Left forelimb (tissue), 1 donor: ENCODE data around the gene DDX39A.
A peak's percentile ranks its signal among the peaks of the same experiment; 100 is the strongest.
"Not testable (repeated sequence)": the region's sequence is repeated elsewhere in the genome, so short reads cannot be mapped to it uniquely, and the experiment has no call there.

Experiments used
- DNase-seq: peaks from one replicate; pipeline ENCODE4 v3.0.0-alpha.2; 2018; ENCODE audit warnings: low spot score

The DDX39A gene

GRCh38 chr19:14419106-14419813 lies at the start of gene DDX39A:
Gene DDX39A (minus strand): TSS chr19:14419341. CDS start chr19:14413220, 6,121 bp downstream.
- DNase-seq = peak; percentile 96

DNA sequence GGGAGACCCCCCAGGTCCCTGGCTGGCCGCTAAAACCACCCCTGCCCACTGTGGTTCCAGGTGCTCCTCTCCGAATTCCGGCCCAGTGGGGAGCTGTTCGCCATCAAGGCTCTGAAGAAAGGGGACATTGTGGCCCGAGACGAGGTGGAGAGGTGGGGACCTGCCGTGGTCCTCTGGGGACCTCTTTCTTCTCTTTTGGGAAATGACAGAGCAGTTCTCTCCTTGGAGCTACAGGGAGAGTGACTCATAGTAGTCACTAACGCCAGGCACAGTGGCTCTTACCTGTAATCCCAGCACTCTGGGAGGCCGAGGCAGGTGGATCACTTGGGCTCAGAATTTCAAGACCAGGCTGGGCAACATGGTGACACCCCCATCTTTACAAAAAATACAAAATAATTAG lies 48.7 kb upstream of the DDX39A start:
- no peak for DNase-seq

GRCh38 chr19:14467391-14467790 lies 48.2 kb upstream of the DDX39A start:
- DNase-seq = no peak

GRCh38 chr19:14463747-14464146 lies 44.6 kb upstream of the DDX39A start:
- DNase-seq = no peak

- not testable (repeated sequence) for DNase-seq
Observed at GRCh38 chr19:14462401-14462800, 43.3 kb upstream of the DDX39A start.

DNA sequence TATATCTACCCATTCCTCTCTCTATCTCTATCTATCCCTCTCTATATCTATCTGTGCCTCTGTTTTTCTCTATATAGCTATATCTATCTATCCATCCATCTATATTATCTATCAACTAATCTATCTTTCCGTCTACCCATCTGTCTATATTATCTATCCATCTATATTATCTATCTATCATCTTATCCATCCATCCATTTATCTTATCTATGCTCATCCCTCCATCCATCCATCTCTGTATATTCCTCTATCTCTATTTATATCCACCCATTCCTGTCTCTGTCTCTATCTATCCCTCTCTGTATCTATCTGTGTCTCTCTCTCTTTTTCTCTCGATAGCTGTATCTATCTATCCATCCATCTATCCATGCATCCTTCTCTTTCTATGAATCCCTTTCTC lies 41.8 kb upstream of the DDX39A start:
- no peak for DNase-seq

GRCh38 chr19:14459703-14460102 lies 40.6 kb upstream of the DDX39A start:
- DNase-seq = no peak

DNA sequence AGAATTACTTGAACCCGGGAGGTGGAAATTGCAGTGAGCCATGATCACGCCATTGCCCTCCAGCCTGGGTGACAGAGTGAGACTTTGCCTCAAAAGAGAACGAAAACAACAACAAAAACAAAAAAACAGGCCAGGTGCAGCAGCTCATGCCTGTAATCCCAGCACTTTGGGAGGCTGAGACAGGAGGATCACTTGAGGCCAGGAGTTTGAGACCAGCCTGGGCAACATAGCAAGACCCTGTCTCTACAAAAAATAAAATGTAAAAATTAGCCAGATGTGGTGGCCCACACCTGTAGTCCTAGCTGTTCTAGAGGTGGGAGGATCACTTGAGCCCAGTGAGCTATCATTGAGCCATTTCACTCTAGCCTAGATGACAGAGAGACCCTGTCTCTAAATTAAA lies 33.2 kb upstream of the DDX39A start:
- not testable (repeated sequence) for DNase-seq

DNA sequence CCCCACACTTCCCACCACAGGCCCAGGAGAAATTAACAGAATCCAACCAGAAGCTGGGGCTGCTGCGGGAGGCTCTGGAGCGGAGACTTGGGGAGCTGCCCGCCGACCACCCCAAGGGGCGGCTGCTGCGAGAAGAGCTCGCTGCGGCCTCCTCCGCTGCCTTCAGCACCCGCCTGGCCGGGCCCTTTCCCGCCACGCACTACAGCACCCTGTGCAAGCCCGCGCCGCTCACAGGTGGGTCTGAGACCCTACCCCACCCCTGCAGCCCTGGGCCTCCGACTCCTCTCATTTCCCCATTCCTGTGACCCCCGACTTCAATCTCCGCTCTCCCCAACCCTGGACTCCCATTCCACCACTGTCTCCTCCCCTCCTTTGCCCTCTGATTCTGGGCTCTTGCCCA lies 31.7 kb upstream of the DDX39A start:
- no peak for DNase-seq

- DNase-seq = no peak
Observed at GRCh38 chr19:14450168-14450874, 31.2 kb upstream of the DDX39A start.

GRCh38 chr19:14449321-14449720 lies 30.2 kb upstream of the DDX39A start:
- no peak for DNase-seq

DNA sequence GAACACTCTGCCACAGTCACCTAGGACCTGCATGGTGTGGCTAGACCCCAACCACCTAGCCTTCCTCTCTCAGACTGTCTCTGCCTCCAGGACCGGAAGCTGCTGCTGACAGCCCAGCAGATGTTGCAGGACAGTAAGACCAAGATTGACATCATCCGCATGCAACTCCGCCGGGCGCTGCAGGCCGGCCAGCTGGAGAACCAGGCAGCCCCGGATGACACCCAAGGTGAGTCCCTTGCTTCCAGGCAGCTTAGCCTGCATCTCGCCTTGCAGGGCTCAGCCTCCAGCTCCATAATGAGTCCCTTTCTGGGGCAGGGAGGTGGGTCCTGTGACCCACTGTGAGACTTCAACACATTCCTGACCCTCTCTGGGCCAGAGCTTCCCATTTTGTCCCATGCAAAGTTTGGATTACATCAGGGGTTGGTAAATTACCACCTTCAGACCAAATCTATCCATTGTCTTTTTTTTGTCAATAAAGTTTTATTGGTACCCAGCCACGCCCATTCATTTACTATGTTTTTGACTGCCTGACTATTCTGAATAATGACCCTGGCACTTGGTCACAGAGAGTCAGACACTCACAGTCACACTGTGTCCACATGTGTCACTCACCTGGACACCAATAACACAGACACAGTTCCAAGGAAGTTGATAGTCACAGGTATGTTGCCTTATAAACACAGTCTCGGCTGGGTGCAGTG lies 27.3 kb upstream of the DDX39A start:
- no peak for DNase-seq

- DNase-seq = no peak
Observed at GRCh38 chr19:14443632-14444216, 24.6 kb upstream of the DDX39A start.

DNA sequence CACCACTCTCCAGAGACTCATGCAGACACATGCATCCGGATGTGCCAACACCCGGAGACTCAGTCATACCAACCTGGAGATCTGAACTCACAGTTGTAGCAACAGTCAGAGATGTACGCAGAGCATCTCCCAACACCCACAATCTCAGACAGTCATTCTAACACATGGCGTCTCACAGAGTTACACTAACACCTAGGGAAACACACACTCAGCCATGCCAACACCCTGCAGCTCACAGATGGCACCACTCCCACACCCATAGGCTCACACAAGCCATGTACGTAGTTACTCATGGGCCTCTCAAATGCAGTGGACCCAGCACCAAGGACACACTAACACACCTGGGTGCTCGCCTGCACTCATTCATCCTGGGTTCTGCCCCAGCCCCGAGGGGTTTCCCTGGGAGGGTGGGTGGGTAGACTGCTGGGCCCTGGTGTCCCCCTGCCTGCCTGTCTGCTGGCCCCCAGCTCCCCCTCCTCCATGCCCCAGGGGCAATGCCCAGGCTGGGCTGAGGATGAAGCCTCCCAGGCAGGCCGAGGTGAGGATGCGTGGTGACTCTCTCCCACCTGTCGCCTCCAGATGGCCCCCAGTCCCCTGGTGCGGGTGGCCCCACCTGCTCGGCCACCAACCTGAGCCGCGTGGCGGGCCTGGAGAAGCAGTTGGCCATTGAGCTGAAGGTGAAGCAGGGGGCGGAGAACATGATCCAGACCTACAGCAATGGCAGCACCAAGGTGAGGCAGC lies 23.9 kb upstream of the DDX39A start:
- no peak for DNase-seq

DNA sequence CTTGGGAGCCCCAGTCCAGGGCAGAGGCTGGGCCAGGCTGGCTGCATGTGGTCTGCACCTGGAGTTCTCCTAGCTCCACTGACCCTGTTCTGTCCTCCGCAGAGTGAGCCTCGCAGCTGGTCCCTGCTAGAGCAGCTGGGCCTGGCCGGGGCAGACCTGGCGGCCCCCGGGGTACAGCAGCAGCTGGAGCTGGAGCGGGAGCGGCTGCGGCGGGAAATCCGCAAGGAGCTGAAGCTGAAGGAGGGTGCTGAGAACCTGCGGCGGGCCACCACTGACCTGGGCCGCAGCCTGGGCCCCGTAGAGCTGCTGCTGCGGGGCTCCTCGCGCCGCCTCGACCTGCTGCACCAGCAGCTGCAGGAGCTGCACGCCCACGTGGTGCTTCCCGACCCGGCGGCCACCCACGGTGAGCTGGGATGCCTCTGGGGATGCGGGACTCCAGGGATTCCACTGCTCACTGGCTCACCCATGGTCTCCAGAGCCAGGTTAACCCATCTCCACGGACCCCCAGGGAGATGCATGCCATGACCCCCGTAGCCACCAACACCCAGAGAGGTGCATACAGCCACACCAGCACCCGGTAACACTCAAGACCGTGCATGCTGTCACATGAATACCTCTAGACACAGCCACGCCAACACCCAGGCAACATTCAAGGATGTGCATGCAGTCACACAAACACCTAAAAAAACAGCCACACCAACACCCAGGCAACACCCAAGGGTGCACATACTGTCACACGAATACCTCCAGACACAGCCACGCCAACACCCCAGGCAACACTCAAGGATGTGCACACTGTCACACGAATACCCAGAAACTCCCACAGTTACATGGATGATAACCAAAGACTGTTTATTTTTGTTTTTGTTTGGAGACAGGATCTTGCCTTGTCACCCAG lies 22.1 kb upstream of the DDX39A start:
- DNase-seq = no peak

- no peak for DNase-seq
Observed at GRCh38 chr19:14440049-14440448, 20.9 kb upstream of the DDX39A start.

- DNase-seq = no peak
Observed at GRCh38 chr19:14439014-14439413, 19.9 kb upstream of the DDX39A start.

DNA sequence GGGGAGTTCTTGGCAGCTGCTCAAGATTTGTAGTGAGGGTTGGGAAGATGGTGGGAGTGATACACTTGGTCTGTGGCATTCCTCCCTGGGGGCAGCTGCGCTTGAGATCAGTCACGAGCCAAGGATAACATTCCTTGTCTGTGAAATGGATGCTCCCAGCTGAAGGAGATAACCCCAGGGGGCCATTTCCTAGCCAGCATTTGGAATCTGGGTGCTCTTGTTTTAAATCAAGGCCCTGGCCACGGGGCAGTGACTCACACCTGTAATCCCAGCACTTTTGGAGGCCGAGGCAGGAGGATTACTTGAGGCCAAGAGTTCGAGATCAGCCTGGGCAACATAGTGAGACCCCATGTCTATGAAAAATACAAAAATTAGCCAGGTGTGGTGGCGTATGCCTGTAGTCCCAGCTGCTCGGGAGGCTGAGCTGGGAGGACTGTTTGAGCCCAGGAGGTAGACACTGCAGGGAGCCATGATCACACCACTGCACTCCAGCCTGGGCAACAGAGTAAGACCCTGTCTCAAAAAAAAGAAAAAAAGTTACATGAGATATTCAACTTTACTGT lies 18.5 kb upstream of the DDX39A start:
- DNase-seq = no peak

DNA sequence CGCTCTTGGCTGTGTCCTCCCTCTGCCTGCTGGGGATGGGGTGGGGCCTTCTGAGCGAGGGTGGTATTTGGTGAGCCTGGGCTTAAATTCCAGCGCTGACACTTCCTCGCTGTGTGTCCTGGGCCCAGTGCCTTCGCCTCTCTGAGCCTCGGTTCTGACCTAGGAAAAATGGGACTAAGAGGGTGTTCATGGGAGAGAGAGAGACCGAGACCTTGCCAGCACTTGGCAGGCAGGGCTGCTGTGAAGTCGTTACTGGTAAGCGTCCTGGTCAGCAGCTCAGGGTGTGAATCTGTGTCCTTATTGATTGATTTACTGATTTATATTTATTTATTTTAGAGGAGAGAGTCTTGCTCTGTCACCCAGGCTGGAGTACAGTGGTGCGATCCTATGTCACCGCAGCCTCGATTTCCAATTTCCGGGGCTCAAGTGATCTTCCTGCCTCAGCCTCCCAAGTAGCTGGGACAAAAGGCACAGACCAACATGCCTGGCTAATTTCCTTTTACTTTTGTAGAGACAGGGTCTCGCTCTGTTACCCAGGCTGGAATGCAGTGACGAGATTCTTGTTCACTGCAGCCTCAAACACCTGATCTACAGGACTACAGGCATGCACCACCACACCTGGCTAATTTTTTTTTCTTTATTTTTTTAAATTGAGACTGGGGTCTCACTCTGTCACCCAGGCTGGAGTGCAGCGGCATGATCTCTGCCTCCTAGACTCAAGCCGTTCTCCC lies 16.3 kb upstream of the DDX39A start:
- DNase-seq = no peak
